ENCODE data around the gene SLC25A44. TPM values are rescaled to one million over a fixed set of nuclear protein-coding genes. Genes with fewer than 3 reads are reported as not detected.

Gene SLC25A44
- total RNA-seq, 1 experiment from 2014 or later = 40.2 TPM

GRCh38 chr1:156260896-156261295, 67.0 kb downstream of the SLC25A44 start:
- H2BK15ac ChIP-seq (ENCODE audit: low read depth, low read length) = no peak overlapping the region

More at GRCh38 chr1:156260896-156261295, 67.0 kb downstream of the SLC25A44 start:
- no peak overlapping the region for H3K27ac ChIP-seq (ENCODE audit: insufficient read length, low read depth, low read length)
- no peak overlapping the region for H2BK5ac ChIP-seq (ENCODE audit: insufficient read length, low read length)
- H3K27me3 Mint-ChIP-seq (ENCODE audit: low read depth) = no peaks in the 10 kb centered on the region
- no peak for TF ChIP-seq CTCF (conservative IDR thresholded peaks at IDR 0.05)
- H2BK12ac ChIP-seq (ENCODE audit: insufficient read length, low read depth, low read length) = no peak overlapping the region
- H3K9me3 Mint-ChIP-seq = no peaks in the 10 kb centered on the region
- DNase-seq = no peak
- no peak overlapping the region for H3K9ac ChIP-seq (ENCODE audit: extremely low read depth, insufficient read length, low read length)
- H2BK20ac ChIP-seq (ENCODE audit: low read depth, low read length, poor library complexity, severe bottlenecking) = no peak overlapping the region
- H4K91ac ChIP-seq (ENCODE audit: insufficient read length, low read depth, low read length) = no peak overlapping the region
- no peak overlapping the region for H3K4me2 ChIP-seq (ENCODE audit: insufficient read depth, insufficient read length, low read length)
- H3K4ac ChIP-seq (ENCODE audit: low read depth, low read length) = no peak overlapping the region
- peak overlapping the region in 1 of 3 experiments; percentile 17; a peak in 1 of 7 replicates for H3K27ac Mint-ChIP-seq
- no peak overlapping the region for H2BK120ac ChIP-seq (ENCODE audit: low read depth, low read length, poor library complexity, severe bottlenecking)
- H3K56ac ChIP-seq (ENCODE audit: insufficient read length, low read depth, low read length) = no peak overlapping the region
- no peak overlapping the region for H3K4me3 Mint-ChIP-seq
- H3K79me1 ChIP-seq (ENCODE audit: insufficient read depth, low read depth, low read length, poor library complexity, severe bottlenecking) = no peaks in the 10 kb centered on the region
- H2AK5ac ChIP-seq (ENCODE audit: insufficient read length, low read length) = no peak overlapping the region
- H4K8ac ChIP-seq (replicated peaks; ENCODE audit: insufficient read length, low read depth, low read length) = no peak overlapping the region
- no peak overlapping the region for H3T11ph ChIP-seq (ENCODE audit: low read length)
- H3K79me2 ChIP-seq (ENCODE audit: insufficient read depth, low read length) = no peaks in the 10 kb centered on the region
- H2AFZ ChIP-seq (ENCODE audit: low read length) = no peak overlapping the region
- no peak overlapping the region for H3K14ac ChIP-seq (ENCODE audit: insufficient read depth, low read length)
- H3K9me3 ChIP-seq (ENCODE audit: control insufficient read depth, low read depth, low read length) = no peaks in the 10 kb centered on the region
- H3K18ac ChIP-seq (ENCODE audit: insufficient read length, low read depth, low read length) = no peak overlapping the region
- H4K5ac ChIP-seq (ENCODE audit: insufficient read length, low read depth, low read length) = no peak overlapping the region
- no peaks in the 10 kb centered on the region for H3K23me2 ChIP-seq (ENCODE audit: insufficient read length, low read depth, low read length, poor library complexity, severe bottlenecking)
- no peaks in the 10 kb centered on the region for H3K4me1 Mint-ChIP-seq
- no peaks in the 10 kb centered on the region for H3K27me3 ChIP-seq (ENCODE audit: insufficient read depth, low read length)
- WGBS (ENCODE audit: extremely low coverage, insufficient read length, low lambda C conversion rate) = no CpG with 5 or more reads among the region's 2 CpGs
- no peak overlapping the region for H3K23ac ChIP-seq (ENCODE audit: insufficient read length, low read depth, low read length)
- H3K36me3 Mint-ChIP-seq (ENCODE audit: insufficient read depth in 1 of 3, low read depth in 3 of 3) = peaks cover 62 to 97% (median 86%) of the 10 kb centered on the region in 3 experiments
- H3K4me1 ChIP-seq (ENCODE audit: insufficient read depth, low read length) = no peaks in the 10 kb centered on the region
- H4K20me1 ChIP-seq (ENCODE audit: control insufficient read depth, insufficient read depth, insufficient read length) = no peaks in the 10 kb centered on the region

Other genes with a start within 250 kb of the SLC25A44 start
- gene ARHGEF2, start 215.6 kb upstream of the SLC25A44 start, total RNA-seq (2021) = 103 and 111 TPM in 2 replicates
- 170 and 172 TPM in 2 replicates for gene SSR2, start 173.2 kb upstream of the SLC25A44 start, total RNA-seq (2021)
- 45.6 and 49.4 TPM in 2 replicates for gene UBQLN4, start 140.3 kb upstream of the SLC25A44 start, total RNA-seq (2021)
- 50.6 and 55.0 TPM in 2 replicates for gene LAMTOR2, start 139.3 kb upstream of the SLC25A44 start, total RNA-seq (2021)
- 42.8 and 43.1 TPM in 2 replicates for gene RAB25, start 132.9 kb upstream of the SLC25A44 start, total RNA-seq (2021)
- gene MEX3A, start 111.6 kb upstream of the SLC25A44 start, total RNA-seq (2021) = 64.6 and 68.0 TPM in 2 replicates
- gene LMNA, start 79.4 kb upstream of the SLC25A44 start, total RNA-seq (2021) = 51.0 and 52.7 TPM in 2 replicates
- 11.1 and 11.8 TPM in 2 replicates for gene SEMA4A, start 40.5 kb upstream of the SLC25A44 start, total RNA-seq (2021)
- gene PMF1, start 18.9 kb downstream of the SLC25A44 start, total RNA-seq (2021) = 136 and 143 TPM in 2 replicates
- gene BGLAP, start 48.1 kb downstream of the SLC25A44 start, total RNA-seq (2021) = 2.4 and 3.0 TPM in 2 replicates
- 14.6 and 15.8 TPM in 2 replicates for gene PAQR6, start 54.0 kb downstream of the SLC25A44 start, total RNA-seq (2021)
- 100 and 103 TPM in 2 replicates for gene SMG5, start 88.7 kb downstream of the SLC25A44 start, total RNA-seq (2021)
- 2.1 and 2.6 TPM in 2 replicates for gene TMEM79, start 90.2 kb downstream of the SLC25A44 start, total RNA-seq (2021)
- gene GLMP, start 101.6 kb downstream of the SLC25A44 start, total RNA-seq (2021) = 49.2 and 49.4 TPM in 2 replicates
- gene VHLL, start 105.2 kb downstream of the SLC25A44 start, total RNA-seq (2021) = not detected in 2 replicates
- gene CCT3, start 144.2 kb downstream of the SLC25A44 start, total RNA-seq (2021) = 515 and 524 TPM in 2 replicates
- gene TSACC, start 144.4 kb downstream of the SLC25A44 start, total RNA-seq (2021) = 2.3 and 2.4 TPM in 2 replicates
- 1.4 and 1.5 TPM in 2 replicates for gene RHBG, start 175.1 kb downstream of the SLC25A44 start, total RNA-seq (2021)

All from H9 (cell line).